PC-9 (cell line): ENCODE results near the gene PTPRT. TPM values are rescaled to one million over a fixed set of nuclear protein-coding genes. Genes with fewer than 3 reads are reported as not detected.

Experiments used
- BruUV-seq: library from RNA; stranded (reverse); fragments of 400-500 nt; replicated peaks from 2 replicates; lab custom pipeline; 2021; lab: Mats Ljungman, UMichigan
- CTCF ChIA-PET: fragments of 300-600 bp; sonication (Branson Sonifier 250); formaldehyde crosslinking; loops from one replicate; lab custom pipeline; 2022; ENCODE audit warnings: antibody characterized with exemption; lab: Charles Lee
- POLR2A ChIA-PET: fragments of 300-600 bp; sonication (Branson Sonifier 250); formaldehyde crosslinking; loops from one replicate; lab custom pipeline; 2022; ENCODE audit warnings: antibody characterized with exemption; ENCODE audit not compliant: unreplicated experiment; lab: Charles Lee
- DNase-seq, 2 experiments: peaks; one replicate each; pipeline versions ENCODE4 v3.0.0 to v3.0.0-alpha.2; 2015 to 2022; ENCODE audit warnings: mixed read lengths in 1 of 2
- H2AFZ ChIP-seq: fragments of 200-600 bp; sonication (generic); 2 replicates; pipeline ENCODE4 v1.8.1; 2017; ENCODE audit warnings: antibody characterized with exemption
- H3F3A ChIP-seq: fragments of 200-600 bp; sonication (generic); 2 replicates; pipeline ENCODE4 v1.8.1; 2017; ENCODE audit warnings: antibody characterized with exemption, mild to moderate bottlenecking, low read depth; ENCODE audit not compliant: insufficient read depth
- H3K27ac ChIP-seq: fragments of 200-600 bp; sonication (generic); 2 replicates; pipeline ENCODE4 v1.6.1; 2016; ENCODE audit warnings: mixed run types
- H3K27me3 ChIP-seq: fragments of 200-600 bp; sonication (generic); 2 replicates; pipeline ENCODE4 v1.6.1; 2016; ENCODE audit warnings: low read depth, mixed run types; ENCODE audit not compliant: insufficient read depth
- H3K36me3 ChIP-seq: fragments of 200-600 bp; sonication (generic); 2 replicates; pipeline ENCODE4 v1.6.1; 2016; ENCODE audit warnings: low read depth, mixed run types
- H3K4me1 ChIP-seq: fragments of 200-600 bp; sonication (generic); replicated peaks from 2 replicates; pipeline ENCODE4 v1.6.1; 2016; ENCODE audit warnings: mixed run types; ENCODE audit not compliant: insufficient read depth
- H3K4me2 ChIP-seq: fragments of 200-600 bp; sonication (generic); 2 replicates; pipeline ENCODE4 v1.6.1; 2017; ENCODE audit warnings: mixed run types
- H3K4me3 ChIP-seq: fragments of 200-600 bp; sonication (generic); 2 replicates; pipeline ENCODE4 v1.6.1; 2016; ENCODE audit warnings: mixed run types
- H3K79me2 ChIP-seq: fragments of 200-600 bp; sonication (generic); 2 replicates; pipeline ENCODE4 v1.6.1; 2017; ENCODE audit warnings: low read depth, mixed run types
- H3K9me2 ChIP-seq: fragments of 200-600 bp; sonication (generic); 2 replicates; pipeline ENCODE4 v1.8.1; 2017; ENCODE audit warnings: mild to moderate bottlenecking; ENCODE audit not compliant: insufficient read depth
- H3K9me3 ChIP-seq: fragments of 200-600 bp; sonication (generic); 2 replicates; pipeline ENCODE4 v1.8.1; 2016; ENCODE audit warnings: low read depth; ENCODE audit not compliant: insufficient read depth
- H4K20me1 ChIP-seq: fragments of 200-600 bp; sonication (generic); 2 replicates; pipeline ENCODE4 v1.8.1; 2017; ENCODE audit not compliant: insufficient read depth
- CTCF ChIP-seq: fragments of 200-600 bp; sonication (generic); conservative IDR thresholded peaks from 2 replicates; pipeline ENCODE4 v1.6.1; 2017; ENCODE audit warnings: mixed run types, antibody characterized with exemption, mild to moderate bottlenecking, moderate library complexity
- EZH2 ChIP-seq: fragments of 200-600 bp; sonication (generic); IDR thresholded peaks from 2 replicates; pipeline ENCODE4 v1.8.0; 2017; ENCODE audit warnings: antibody characterized with exemption, low read depth
- intact Hi-C: fragments of 100-400 bp; cut with micrococcal nuclease; formaldehyde crosslinking; loops from one replicate; pipeline ENCODE4 v1.10.0; 2022; ENCODE audit not compliant: unreplicated experiment
- total RNA-seq: library from RNA; stranded (reverse); gene quantifications from 2 replicates; pipeline ENCODE4 v1.2.3, GENCODE V29; 2021

The PTPRT gene
- total RNA-seq, 1 experiment from 2014 or later: not detected

GRCh38 chr20:42085366-42085765 lies 1104.3 kb downstream of the PTPRT start:
- H4K20me1 ChIP-seq: peaks cover 4% of the 10 kb centered on the region; the same call in 1 of the 2 replicates
- H3F3A ChIP-seq: no peaks in the 10 kb centered on the region
- intact Hi-C loops: no loop called here
- no peaks in the 10 kb centered on the region for H3K9me3 ChIP-seq
- H3K4me3 ChIP-seq: no peak overlapping the region
- peaks cover 12% of the 10 kb centered on the region for H3K27me3 ChIP-seq
- no peak for DNase-seq
- no peak overlapping the region for H3K4me2 ChIP-seq
- BruUV-seq: no TSS peak
- ChIA-PET POLR2A (no interaction called here), CTCF (no interaction called here)
- no peaks in the 10 kb centered on the region for H3K9me2 ChIP-seq
- H3K36me3 ChIP-seq: no peaks in the 10 kb centered on the region
- H3K79me2 ChIP-seq: no peaks in the 10 kb centered on the region
- TF ChIP-seq EZH2 (no peak), CTCF (no peak)
- no peaks in the 10 kb centered on the region for H3K4me1 ChIP-seq
- no peak overlapping the region for H2AFZ ChIP-seq
- H3K27ac ChIP-seq: no peak overlapping the region

- Histone ChIP-seq H3K4me3 (no peak overlapping the region), H3F3A (no peaks in the 10 kb centered on the region), H3K79me2 (no peaks in the 10 kb centered on the region), H3K27ac (no peak overlapping the region), H3K9me2 (no peaks in the 10 kb centered on the region), H3K27me3 (peaks cover 12% of the 10 kb centered on the region), H4K20me1 (0 out of 2 replicates have a peak, but pooled peaks cover 4% of the 10 kb centered on the region), H3K9me3 (no peaks in the 10 kb centered on the region), H3K36me3 (no peaks in the 10 kb centered on the region), H2AFZ (no peak overlapping the region), H3K4me2 (no peak overlapping the region), H3K4me1 (no peaks in the 10 kb centered on the region)
- POLR2A ChIA-PET: no interaction called here
- no peak for DNase-seq
- CTCF ChIA-PET: no interaction called here
- intact Hi-C loops: no loop called here
- no TSS peak for BruUV-seq
- TF ChIP-seq EZH2: no peak
- TF ChIP-seq CTCF: no peak
These were observed 1106.4 kb downstream of the PTPRT start for GRCh38 chr20:42083280-42083679.

GRCh38 chr20:42082611-42083010 lies 1107.1 kb downstream of the PTPRT start:
- Histone ChIP-seq H2AFZ (no peak overlapping the region), H3K4me1 (no peaks in the 10 kb centered on the region), H3K9me2 (no peaks in the 10 kb centered on the region), H3K4me2 (no peak overlapping the region), H3K9me3 (no peaks in the 10 kb centered on the region), H4K20me1 (0 out of 2 replicates have a peak, but pooled peaks cover 4% of the 10 kb centered on the region), H3K4me3 (no peak overlapping the region), H3K79me2 (no peaks in the 10 kb centered on the region), H3K27ac (no peak overlapping the region), H3F3A (no peaks in the 10 kb centered on the region), H3K36me3 (no peaks in the 10 kb centered on the region), H3K27me3 (peaks cover 12% of the 10 kb centered on the region)
- intact Hi-C loops: no loop called here
- TF ChIP-seq CTCF: no peak
- CTCF ChIA-PET: no interaction called here
- POLR2A ChIA-PET: no interaction called here
- BruUV-seq: no TSS peak
- no peak for DNase-seq
